Endothelial cell (in vitro differentiated cells): ENCODE results near the gene STK35. TPM values are rescaled to one million over a fixed set of nuclear protein-coding genes. Genes with fewer than 3 reads are reported as not detected.

Source experiments
- DNase-seq: peaks from one replicate; pipeline ENCODE4 v3.0.0; 2021; ENCODE audit warnings: low spot score
- H3K27ac Mint-ChIP-seq: one replicate; pipeline ENCODE4 v1.8.0; 2021; ENCODE audit warnings: mixed read lengths, inconsistent platforms; ENCODE audit not compliant: unreplicated experiment
- H3K27me3 Mint-ChIP-seq: one replicate; pipeline ENCODE4 v1.8.0; 2021; ENCODE audit warnings: mild to moderate bottlenecking, moderate library complexity, mixed read lengths, inconsistent platforms; ENCODE audit not compliant: unreplicated experiment
- H3K36me3 Mint-ChIP-seq: one replicate; pipeline ENCODE4 v1.8.0; 2021; ENCODE audit warnings: mild to moderate bottlenecking, low read depth, mixed read lengths, inconsistent platforms; ENCODE audit not compliant: unreplicated experiment
- H3K4me1 Mint-ChIP-seq: one replicate; pipeline ENCODE4 v1.8.0; 2021; ENCODE audit warnings: mild to moderate bottlenecking, mixed read lengths, inconsistent platforms; ENCODE audit not compliant: unreplicated experiment
- H3K4me3 Mint-ChIP-seq: one replicate; pipeline ENCODE4 v1.8.0; 2021; ENCODE audit warnings: mild to moderate bottlenecking, mixed read lengths, inconsistent platforms; ENCODE audit not compliant: unreplicated experiment
- H3K9me3 Mint-ChIP-seq: one replicate; pipeline ENCODE4 v1.8.0; 2021; ENCODE audit warnings: mixed read lengths, inconsistent platforms; ENCODE audit not compliant: unreplicated experiment
- CTCF ChIP-seq: fragments of 200-600 bp; sonication (generic); IDR thresholded peaks from one replicate; pipeline ENCODE4 v1.5.0; 2021; ENCODE audit warnings: antibody characterized with exemption; ENCODE audit not compliant: unreplicated experiment
- total RNA-seq: library from RNA; stranded (reverse); fragmentation: NEBNext Ultra II Directional; extraction: Animal tissue kit (Norgen Biotek cat#: 25700); gene quantifications from one replicate; pipeline ENCODE4 v1.2.1, GENCODE V29; 2021; ENCODE audit not compliant: unreplicated experiment

The STK35 gene
- total RNA-seq, 1 donor from 2014 or later, result 31.3 TPM

- H3K27me3 Mint-ChIP-seq, result peaks cover 6% of the 10 kb centered on the region
- no peaks in the 10 kb centered on the region for H3K36me3 Mint-ChIP-seq
- H3K9me3 Mint-ChIP-seq, result no peaks in the 10 kb centered on the region
- no peak for DNase-seq
- H3K4me1 Mint-ChIP-seq, result peaks cover 7% of the 10 kb centered on the region
- H3K4me3 Mint-ChIP-seq, result no peak overlapping the region
- no peak overlapping the region for H3K27ac Mint-ChIP-seq
- TF ChIP-seq CTCF, result no peak
Observed at GRCh38 chr20:2128542-2128941, 26.9 kb downstream of the STK35 start.

GRCh38 chr20:2130062-2130591, 28.5 kb downstream of the STK35 start:
- TF ChIP-seq CTCF, result no peak
- DNase-seq, result no peak
- Mint-ChIP-seq H3K9me3 (no peaks in the 10 kb centered on the region), H3K27me3 (peaks cover 6% of the 10 kb centered on the region), H3K36me3 (no peaks in the 10 kb centered on the region), H3K27ac (no peak overlapping the region), H3K4me1 (peaks cover 7% of the 10 kb centered on the region), H3K4me3 (peak overlapping the region; percentile 65)

- Mint-ChIP-seq H3K27me3 (peaks cover 6% of the 10 kb centered on the region), H3K36me3 (no peaks in the 10 kb centered on the region), H3K9me3 (no peaks in the 10 kb centered on the region), H3K27ac (no peak overlapping the region), H3K4me3 (no peak overlapping the region), H3K4me1 (peaks cover 7% of the 10 kb centered on the region)
- no peak for TF ChIP-seq CTCF
- DNase-seq, result no peak
Observed at GRCh38 chr20:2130683-2131082, 29.1 kb downstream of the STK35 start.

- Mint-ChIP-seq H3K9me3 (no peaks in the 10 kb centered on the region), H3K27me3 (peaks cover 6% of the 10 kb centered on the region), H3K4me3 (no peak overlapping the region), H3K27ac (no peak overlapping the region), H3K4me1 (peaks cover 7% of the 10 kb centered on the region), H3K36me3 (no peaks in the 10 kb centered on the region)
- TF ChIP-seq CTCF, result no peak
- no peak for DNase-seq
Observed at GRCh38 chr20:2131366-2131765, 29.7 kb downstream of the STK35 start.

GRCh38 chr20:2132461-2132901, 30.9 kb downstream of the STK35 start:
- DNase-seq, result no peak
- peaks cover 7% of the 10 kb centered on the region for H3K4me1 Mint-ChIP-seq
- peaks cover 6% of the 10 kb centered on the region for H3K27me3 Mint-ChIP-seq
- TF ChIP-seq CTCF, result no peak
- no peak overlapping the region for H3K27ac Mint-ChIP-seq
- no peaks in the 10 kb centered on the region for H3K36me3 Mint-ChIP-seq
- H3K4me3 Mint-ChIP-seq, result no peak overlapping the region
- H3K9me3 Mint-ChIP-seq, result no peaks in the 10 kb centered on the region
